ENCODE data around the gene GRK1. TPM values are rescaled to one million over a fixed set of nuclear protein-coding genes. Genes with fewer than 3 reads are reported as not detected.

The GRK1 gene
- total and polyA plus RNA-seq, 2 of the 4 experiments (the other 2 are of a cell fraction), result not detected

DNA sequence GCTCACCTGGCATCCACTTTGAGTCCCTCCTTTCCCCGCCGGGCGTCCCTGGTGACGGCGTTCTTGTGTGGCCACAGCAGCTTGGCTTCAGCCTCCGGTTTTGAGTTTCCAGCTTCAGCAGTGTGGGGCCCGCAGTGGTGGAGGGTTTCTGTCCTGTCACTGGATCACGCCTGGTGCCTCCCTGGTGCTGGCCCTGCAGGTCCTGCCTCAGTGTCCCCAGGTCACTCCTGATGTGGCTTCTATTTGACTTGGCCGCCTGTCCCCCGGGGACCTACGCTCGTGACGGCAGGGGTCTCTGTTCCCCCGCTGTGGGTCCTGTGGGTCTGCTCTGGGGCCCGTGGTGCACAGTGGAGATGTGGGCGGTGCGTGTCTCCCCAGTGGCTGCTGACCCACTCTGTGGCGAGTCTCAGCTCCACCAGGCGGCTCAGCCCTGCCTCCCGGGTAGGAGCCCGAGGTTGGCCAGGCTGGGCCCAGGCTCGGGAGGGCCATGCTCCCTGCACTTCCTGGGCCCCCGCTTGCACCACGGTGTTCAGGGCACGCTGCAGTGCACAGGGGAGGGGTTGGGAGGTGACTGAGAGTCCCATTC is 10.9 kb upstream of the GRK1 start:
- Histone ChIP-seq H3K4me3 (ENCODE audit: insufficient read depth, low read depth, low read length) (no peak overlapping the region), H3K14ac (replicated peaks; ENCODE audit: low read depth, low read length) (no peak overlapping the region), H3K27ac (ENCODE audit: insufficient read depth, low read length) (no peak overlapping the region), H4K8ac (ENCODE audit: low read depth in 2 of 2, low read length in 2 of 2) (no peak overlapping the region), H3K4me2 (ENCODE audit: low read depth, low read length) (no peak overlapping the region), H2BK20ac (ENCODE audit: low read depth, low read length) (no peak overlapping the region), H3K9me1 (ENCODE audit: insufficient read depth, low read length) (no peaks in the 10 kb centered on the region), H3K27me3 (ENCODE audit: control insufficient read depth, insufficient read depth, low read length) (peaks cover 3% of the 10 kb centered on the region; the same call in 1 of the 2 replicates), H3K9me3 (ENCODE audit: control insufficient read depth, insufficient read depth, low read length) (no peaks in the 10 kb centered on the region; the same call in 1 of the 2 replicates), H3K9ac (ENCODE audit: low read depth, low read length) (no peak overlapping the region), H2AFZ (replicated peaks; ENCODE audit: low read length, poor library complexity) (no peak overlapping the region), H3K23ac (ENCODE audit: low read depth, low read length) (no peak overlapping the region), H3K18ac (ENCODE audit: low read depth, low read length) (no peak overlapping the region), H3K79me1 (ENCODE audit: low read depth in 1 of 2, low read length in 2 of 2) (no peaks in the 10 kb centered on the region), H3K36me3 (ENCODE audit: control insufficient read depth, insufficient read depth, low read length) (no peaks in the 10 kb centered on the region), H2BK5ac (ENCODE audit: low read depth, low read length, poor library complexity, severe bottlenecking) (no peak overlapping the region), H3K4ac (ENCODE audit: low read depth, low read length) (no peak overlapping the region), H4K20me1 (ENCODE audit: insufficient read depth, low read length) (no peaks in the 10 kb centered on the region; the same call in 1 of the 2 replicates), H2BK120ac (ENCODE audit: low read depth, low read length) (no peak overlapping the region), H4K5ac (ENCODE audit: low read depth, low read length) (no peak overlapping the region), H3K56ac (ENCODE audit: extremely low read depth, insufficient read depth, low read length) (no peak overlapping the region), H2AK5ac (ENCODE audit: low read depth, low read length) (no peak overlapping the region), H4K91ac (ENCODE audit: insufficient read depth, low read depth, low read length) (no peak overlapping the region), H2BK15ac (ENCODE audit: low read depth, low read length) (no peak overlapping the region), H2AK9ac (replicated peaks; ENCODE audit: low read depth, low read length, poor library complexity) (peak overlapping the region; percentile 26), H3K4me1 (ENCODE audit: control insufficient read depth, insufficient read depth, low read length) (peaks cover 2% of the 10 kb centered on the region; the same call in 1 of the 2 replicates)
- BruUV-seq (replicated peaks), result no TSS peak
- CTCF ChIA-PET, result no interaction called here
- POLR2A ChIA-PET (ENCODE audit: unreplicated experiment), result no interaction called here
- intact Hi-C loops (cut with micrococcal nuclease) (no loop called here), in situ Hi-C loops (cut with MboI; ENCODE audit: low sequenced_read_pairs) (no loop called here), dilution Hi-C loops (cut with HindIII; ENCODE audit: low sequenced_read_pairs, unreplicated experiment) (no loop called here)
- WGBS, 2 experiments (ENCODE audit: extremely low coverage in 2 of 2, insufficient read length in 1 of 2), result 87% methylated on average over 18 of the region's 25 CpGs; no CpG with 5 or more reads in 1 of the 2 experiments
- DNase-seq (no peak), ATAC-seq (ENCODE audit: low read depth) (no peak)
- TF ChIP-seq NFE2L2 (IDR thresholded peaks at IDR 0.05; ENCODE audit: low read depth, low read length) (no peak), BHLHE40 (IDR thresholded peaks at IDR 0.05; ENCODE audit: low read depth, low read length) (no peak), CHD1 (IDR thresholded peaks at IDR 0.05; ENCODE audit: low read depth, low read length) (no peak), MAFK (IDR thresholded peaks at IDR 0.05; ENCODE audit: low read depth, low read length) (no peak), FOS (IDR thresholded peaks at IDR 0.05; ENCODE audit: low read depth, low read length) (no peak), MXI1 (IDR thresholded peaks at IDR 0.05; ENCODE audit: borderline replicate concordance, low read depth, low read length) (no peak), POLR2A (IDR thresholded peaks at IDR 0.05; ENCODE audit: low read depth, low read length) (no peak), SMC3 (IDR thresholded peaks at IDR 0.05; ENCODE audit: low read depth, low read length) (no peak), RCOR1 (IDR thresholded peaks at IDR 0.05; ENCODE audit: insufficient replicate concordance, low read length) (no peak), RFX5 (IDR thresholded peaks at IDR 0.05; ENCODE audit: low read depth, low read length) (no peak), MAZ (IDR thresholded peaks at IDR 0.05; ENCODE audit: borderline replicate concordance, low read depth, low read length) (no peak), RAD21 (IDR thresholded peaks at IDR 0.05; ENCODE audit: low read length) (no peak)
- TF ChIP-seq, protein P1, sequence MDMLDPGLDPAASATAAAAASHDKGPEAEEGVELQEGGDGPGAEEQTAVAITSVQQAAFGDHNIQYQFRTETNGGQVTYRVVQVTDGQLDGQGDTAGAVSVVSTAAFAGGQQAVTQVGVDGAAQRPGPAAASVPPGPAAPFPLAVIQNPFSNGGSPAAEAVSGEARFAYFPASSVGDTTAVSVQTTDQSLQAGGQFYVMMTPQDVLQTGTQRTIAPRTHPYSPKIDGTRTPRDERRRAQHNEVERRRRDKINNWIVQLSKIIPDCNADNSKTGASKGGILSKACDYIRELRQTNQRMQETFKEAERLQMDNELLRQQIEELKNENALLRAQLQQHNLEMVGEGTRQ (IDR thresholded peaks at IDR 0.05; ENCODE audit: low read depth, low read length), result no peak
- TF ChIP-seq, protein P2, sequence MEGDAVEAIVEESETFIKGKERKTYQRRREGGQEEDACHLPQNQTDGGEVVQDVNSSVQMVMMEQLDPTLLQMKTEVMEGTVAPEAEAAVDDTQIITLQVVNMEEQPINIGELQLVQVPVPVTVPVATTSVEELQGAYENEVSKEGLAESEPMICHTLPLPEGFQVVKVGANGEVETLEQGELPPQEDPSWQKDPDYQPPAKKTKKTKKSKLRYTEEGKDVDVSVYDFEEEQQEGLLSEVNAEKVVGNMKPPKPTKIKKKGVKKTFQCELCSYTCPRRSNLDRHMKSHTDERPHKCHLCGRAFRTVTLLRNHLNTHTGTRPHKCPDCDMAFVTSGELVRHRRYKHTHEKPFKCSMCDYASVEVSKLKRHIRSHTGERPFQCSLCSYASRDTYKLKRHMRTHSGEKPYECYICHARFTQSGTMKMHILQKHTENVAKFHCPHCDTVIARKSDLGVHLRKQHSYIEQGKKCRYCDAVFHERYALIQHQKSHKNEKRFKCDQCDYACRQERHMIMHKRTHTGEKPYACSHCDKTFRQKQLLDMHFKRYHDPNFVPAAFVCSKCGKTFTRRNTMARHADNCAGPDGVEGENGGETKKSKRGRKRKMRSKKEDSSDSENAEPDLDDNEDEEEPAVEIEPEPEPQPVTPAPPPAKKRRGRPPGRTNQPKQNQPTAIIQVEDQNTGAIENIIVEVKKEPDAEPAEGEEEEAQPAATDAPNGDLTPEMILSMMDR (conservative IDR thresholded peaks at IDR 0.05; ENCODE audit: low read depth, low read length), result no peak
- TF ChIP-seq, protein P3, sequence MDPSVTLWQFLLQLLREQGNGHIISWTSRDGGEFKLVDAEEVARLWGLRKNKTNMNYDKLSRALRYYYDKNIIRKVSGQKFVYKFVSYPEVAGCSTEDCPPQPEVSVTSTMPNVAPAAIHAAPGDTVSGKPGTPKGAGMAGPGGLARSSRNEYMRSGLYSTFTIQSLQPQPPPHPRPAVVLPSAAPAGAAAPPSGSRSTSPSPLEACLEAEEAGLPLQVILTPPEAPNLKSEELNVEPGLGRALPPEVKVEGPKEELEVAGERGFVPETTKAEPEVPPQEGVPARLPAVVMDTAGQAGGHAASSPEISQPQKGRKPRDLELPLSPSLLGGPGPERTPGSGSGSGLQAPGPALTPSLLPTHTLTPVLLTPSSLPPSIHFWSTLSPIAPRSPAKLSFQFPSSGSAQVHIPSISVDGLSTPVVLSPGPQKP (IDR thresholded peaks at IDR 0.05; ENCODE audit: borderline replicate concordance, low read depth, low read length), result no peak

All from IMR-90 (cell line).